Spleen (tissue), 11 donors: Measurements from ENCODE around the gene KLHDC9. TPM values are rescaled to one million over a fixed set of nuclear protein-coding genes. Genes with fewer than 3 reads are reported as not detected.

Source experiments
- DNase-seq: peaks from one replicate; pipeline ENCODE4 v3.0.0-alpha.2; 2020
- H3K27ac ChIP-seq, 8 donors: fragments of 200-600 bp; sonication (generic) in 7 of 8; 1 replicate in 4 of 8; 2 replicates in 4 of 8; pipeline versions ENCODE4 v1.5.0 to v1.8.0; 2016 to 2021; ENCODE audit warnings: inconsistent platforms in 4 of 8, mild to moderate bottlenecking in 4 of 8, moderate library complexity in 1 of 8
- H3K27me3 ChIP-seq, 7 donors: fragments of 200-600 bp; sonication (generic) in 6 of 7; replicated peaks in 1 of 7; 1 replicate in 4 of 7; 2 replicates in 3 of 7; pipeline versions ENCODE4 v1.5.0 to v1.8.0; 2016 to 2021; ENCODE audit warnings: inconsistent platforms in 3 of 7, mild to moderate bottlenecking in 1 of 7
- H3K36me3 ChIP-seq, 6 donors: fragments of 200-600 bp; sonication (generic) in 5 of 6; 1 replicate in 4 of 6; 2 replicates in 2 of 6; pipeline versions ENCODE4 v1.5.0 to v1.8.0; 2016 to 2021; ENCODE audit warnings: inconsistent platforms in 2 of 6
- H3K4me1 ChIP-seq, 6 donors: fragments of 200-600 bp; sonication (generic) in 5 of 6; 1 replicate in 3 of 6; 2 replicates in 3 of 6; pipeline versions ENCODE4 v1.5.0 to v1.8.0; 2016 to 2021; ENCODE audit warnings: inconsistent platforms in 3 of 6
- H3K4me3 ChIP-seq, 8 donors: fragments of 200-600 bp; sonication (generic) in 7 of 8; 1 replicate in 4 of 8; 2 replicates in 4 of 8; pipeline versions ENCODE4 v1.5.0 to v1.8.0; 2016 to 2021; ENCODE audit warnings: inconsistent platforms in 4 of 8, mild to moderate bottlenecking in 4 of 8, moderate library complexity in 2 of 8
- H3K9me3 ChIP-seq, 8 donors: fragments of 200-600 bp; sonication (generic) in 7 of 8; 1 replicate in 4 of 8; 2 replicates in 4 of 8; pipeline versions ENCODE4 v1.5.0 to v1.8.0; 2016 to 2021; ENCODE audit warnings: inconsistent platforms in 4 of 8
- CTCF ChIP-seq, 11 experiments: fragments of 200-600 bp in 7 of 11; fragments of 450-650 bp in 4 of 11; sonication (generic) in 4 of 11; IDR thresholded peaks in 8 of 11; conservative IDR thresholded peaks in 3 of 11; 1 replicate in 7 of 11; 2 replicates in 4 of 11; pipeline versions ENCODE4 v1.4.0 to v1.8.0; 2016 to 2021; ENCODE audit warnings: antibody characterized with exemption in 11 of 11, inconsistent platforms in 4 of 11, mild to moderate bottlenecking in 1 of 11
- POLR2A ChIP-seq, 3 donors: fragments of 450-650 bp; IDR thresholded peaks; one replicate each; pipeline ENCODE4 v1.5.1; 2017; ENCODE audit warnings: antibody characterized with exemption in 3 of 3, mild to moderate bottlenecking in 1 of 3
- POLR2AphosphoS5 ChIP-seq, 3 donors: sonication (generic); formaldehyde crosslinking; IDR thresholded peaks; one replicate each; pipeline ENCODE4 v1.5.1; 2017; ENCODE audit warnings: antibody characterized with exemption in 3 of 3
- WGBS, 5 donors: extraction: QIAGEN DNeasy Blood & Tissue Kit in 3 of 5; methylation state at CpG; one replicate each; pipeline versions ENCODE4 v1.1.5 to v1.1.7; 2013 to 2018; 5-methylcytosine and 5-hydroxymethylcytosine counted together
- intact Hi-C: fragments of 100-400 bp; cut with DNase I; formaldehyde crosslinking; loops from one replicate; pipeline ENCODE4 v1.15.0; 2023; ENCODE audit warnings: low total_unique reads
- polyA plus RNA-seq, 3 donors: library from polyadenylated mRNA; stranded (reverse); fragments of 200-250 nt; gene quantifications; one replicate each; pipeline ENCODE4 v1.2.1, GENCODE V29; 2013
- total RNA-seq, 7 donors: library from RNA; depleted of rRNA in 3 of 7; stranded (reverse); fragments of >200 nt in 3 of 7; fragmentation: NEBNext Ultra II Directional in 4 of 7; extraction: Animal tissue kit (Norgen Biotek cat#: 25700) in 4 of 7; gene quantifications; one replicate each; pipeline versions ENCODE4 v1.1.0 to v1.2.1, GENCODE V29; 2016 to 2021
- donor health status: healthy with polysubstance abuse.
- donor health status: DM: no; HTN: no; CAD: no; lungs with moderate emphysema.
- donor health status: DM: no; HTN: no; CAD: no.
- donor health status: Bipolar disorder and iron deficiency.
- donor health status: healthy.
- donor health status: DM: no; HTN: no; CAD: no.
- donor health status: DM: yes; HTN: yes; CAD: no.

KLHDC9 gene
- total and polyA plus RNA-seq, 10 donors: 1.1 to 3.9 (median 1.7) TPM

GRCh38 chr1:161084597-161084988, 13.6 kb upstream of the KLHDC9 start:
- no peak for TF ChIP-seq POLR2A (IDR thresholded peaks at IDR 0.05)
- TF ChIP-seq POLR2AphosphoS5 (IDR thresholded peaks at IDR 0.05): no peak
- TF ChIP-seq CTCF (IDR thresholded peaks at IDR 0.05 in 8 of 11, conservative IDR thresholded peaks at IDR 0.05 in 3 of 11): no peak
- DNase-seq: no peak
- peaks cover 0 to 21% (median 0%) of the 10 kb centered on the region in 6 donors for H3K4me1 ChIP-seq

GRCh38 chr1:161085165-161085564, 13.0 kb upstream of the KLHDC9 start:
- H3K27me3 ChIP-seq: no peaks in the 10 kb centered on the region
- no peak for TF ChIP-seq CTCF (IDR thresholded peaks at IDR 0.05 in 8 of 11, conservative IDR thresholded peaks at IDR 0.05 in 3 of 11)
- H3K9me3 ChIP-seq: no peaks in the 10 kb centered on the region
- H3K4me1 ChIP-seq: peaks cover 0 to 21% (median 0%) of the 10 kb centered on the region in 6 donors
- WGBS, 5 donors: 46 to 88% (median 75%) methylated on average over 2 of the region's 2 CpGs
- no peak overlapping the region for H3K27ac ChIP-seq
- H3K4me3 ChIP-seq: no peak overlapping the region
- intact Hi-C loops: no loop called here
- DNase-seq: no peak
- H3K36me3 ChIP-seq: no peaks in the 10 kb centered on the region

More at GRCh38 chr1:161084597-161084988, 13.6 kb upstream of the KLHDC9 start:
- H3K27me3 ChIP-seq: peaks cover 0 to 2% (median 0%) of the 10 kb centered on the region in 7 donors
- 80 to 100% (median 92%) methylated on average over 1 of the region's 1 CpG for WGBS, 5 donors
- H3K4me3 ChIP-seq: no peak overlapping the region
- intact Hi-C loops: no loop called here
- H3K27ac ChIP-seq: no peak overlapping the region
- H3K9me3 ChIP-seq: no peaks in the 10 kb centered on the region
- no peaks in the 10 kb centered on the region for H3K36me3 ChIP-seq

GRCh38 chr1:161086457-161086856, 11.7 kb upstream of the KLHDC9 start:
- TF ChIP-seq POLR2AphosphoS5 (IDR thresholded peaks at IDR 0.05) (no peak), CTCF (IDR thresholded peaks at IDR 0.05 in 8 of 11, conservative IDR thresholded peaks at IDR 0.05 in 3 of 11) (no peak), POLR2A (IDR thresholded peaks at IDR 0.05) (no peak)
- Histone ChIP-seq H3K36me3 (no peaks in the 10 kb centered on the region), H3K4me1 (peaks cover 0 to 21% (median 0%) of the 10 kb centered on the region in 6 donors), H3K27ac (no peak overlapping the region), H3K27me3 (no peaks in the 10 kb centered on the region), H3K4me3 (no peak overlapping the region), H3K9me3 (no peaks in the 10 kb centered on the region)
- WGBS, 5 donors: 73 to 88% (median 78%) methylated on average over 4 of the region's 4 CpGs
- intact Hi-C loops: no loop called here
- DNase-seq: no peak

- intact Hi-C loops: no loop called here
- DNase-seq: no peak
- no peak for TF ChIP-seq CTCF (IDR thresholded peaks at IDR 0.05 in 8 of 11, conservative IDR thresholded peaks at IDR 0.05 in 3 of 11)
- no peak for TF ChIP-seq POLR2A (IDR thresholded peaks at IDR 0.05)
- TF ChIP-seq POLR2AphosphoS5 (IDR thresholded peaks at IDR 0.05): no peak
- no peaks in the 10 kb centered on the region for H3K36me3 ChIP-seq
- H3K27me3 ChIP-seq: no peaks in the 10 kb centered on the region
- H3K9me3 ChIP-seq: no peaks in the 10 kb centered on the region
- no peak overlapping the region for H3K27ac ChIP-seq
- H3K4me1 ChIP-seq: peaks cover 0 to 10% (median 0%) of the 10 kb centered on the region in 6 donors
- 79 to 97% (median 84%) methylated on average over 3 of the region's 3 CpGs for WGBS, 5 donors
- H3K4me3 ChIP-seq: no peak overlapping the region
These were observed 9.5 kb upstream of the KLHDC9 start for GRCh38 chr1:161088587-161089110.
